Upper lobe of left lung (tissue), 4 donors: ENCODE measurements around the gene UBE2S.

Source experiments
- EP300 ChIP-seq, 4 donors: sonication (generic); formaldehyde crosslinking; IDR thresholded peaks; one replicate each; pipeline ENCODE4 v1.5.1; 2017; ENCODE audit warnings: antibody characterized with exemption in 4 of 4, control low read depth in 2 of 4
- POLR2AphosphoS5 ChIP-seq, 2 donors: sonication (generic); formaldehyde crosslinking; IDR thresholded peaks; one replicate each; pipeline ENCODE4 v1.5.1; 2017; ENCODE audit warnings: antibody characterized with exemption in 2 of 2
- TF ChIP-seq, protein P1 (sequence below), 6 experiments: fragments of 450-650 bp in 4 of 6; fragments of 200-600 bp in 2 of 6; sonication (generic) in 2 of 6; IDR thresholded peaks; one replicate each; pipeline ENCODE4 v1.5.1; 2016 to 2019; ENCODE audit warnings: antibody characterized with exemption in 6 of 6

GRCh38 chr19:55353356-55353802, 54.2 kb downstream of the UBE2S start:
- no peak for TF ChIP-seq EP300 (IDR thresholded peaks at IDR 0.05)
- TF ChIP-seq, protein P1, sequence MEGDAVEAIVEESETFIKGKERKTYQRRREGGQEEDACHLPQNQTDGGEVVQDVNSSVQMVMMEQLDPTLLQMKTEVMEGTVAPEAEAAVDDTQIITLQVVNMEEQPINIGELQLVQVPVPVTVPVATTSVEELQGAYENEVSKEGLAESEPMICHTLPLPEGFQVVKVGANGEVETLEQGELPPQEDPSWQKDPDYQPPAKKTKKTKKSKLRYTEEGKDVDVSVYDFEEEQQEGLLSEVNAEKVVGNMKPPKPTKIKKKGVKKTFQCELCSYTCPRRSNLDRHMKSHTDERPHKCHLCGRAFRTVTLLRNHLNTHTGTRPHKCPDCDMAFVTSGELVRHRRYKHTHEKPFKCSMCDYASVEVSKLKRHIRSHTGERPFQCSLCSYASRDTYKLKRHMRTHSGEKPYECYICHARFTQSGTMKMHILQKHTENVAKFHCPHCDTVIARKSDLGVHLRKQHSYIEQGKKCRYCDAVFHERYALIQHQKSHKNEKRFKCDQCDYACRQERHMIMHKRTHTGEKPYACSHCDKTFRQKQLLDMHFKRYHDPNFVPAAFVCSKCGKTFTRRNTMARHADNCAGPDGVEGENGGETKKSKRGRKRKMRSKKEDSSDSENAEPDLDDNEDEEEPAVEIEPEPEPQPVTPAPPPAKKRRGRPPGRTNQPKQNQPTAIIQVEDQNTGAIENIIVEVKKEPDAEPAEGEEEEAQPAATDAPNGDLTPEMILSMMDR (IDR thresholded peaks at IDR 0.05), result no peak
- TF ChIP-seq POLR2AphosphoS5 (IDR thresholded peaks at IDR 0.05), result no peak
